Activated T-cell treated with anti-CD3 and anti-CD28 coated beads, Interleukin-2, amount 50 U/mL, for 48 hours (primary cell): ENCODE results near the gene FOXA3.

ENCODE experiments used
- DNase-seq, 2 experiments: peaks; one replicate each; pipeline ENCODE4 v3.0.0-alpha.2; 2020

The FOXA3 gene

GRCh38 chr19:45863840-45864628, at the start of gene FOXA3:
TSS of gene FOXA3 (plus strand) at chr19:45864326. CDS start at chr19:45864457, 131 bp downstream.
- peak; percentile 73 to 81 for DNase-seq

- no peak for DNase-seq
These were observed 49.2 kb upstream of the FOXA3 start, which contains the start of gene RSPH6A for GRCh38 chr19:45814851-45815480. TSS of gene RSPH6A (minus strand) at chr19:45815308. CDS start at chr19:45815176, 132 bp downstream.

GRCh38 chr19:45815481-45816216, 48.5 kb upstream of the FOXA3 start:
- no peak for DNase-seq

GRCh38 chr19:45816236-45817009, 47.7 kb upstream of the FOXA3 start:
- no peak for DNase-seq

- DNase-seq, result peak; percentile 98
These were observed 47.0 kb upstream of the FOXA3 start for GRCh38 chr19:45817010-45817724.

DNA sequence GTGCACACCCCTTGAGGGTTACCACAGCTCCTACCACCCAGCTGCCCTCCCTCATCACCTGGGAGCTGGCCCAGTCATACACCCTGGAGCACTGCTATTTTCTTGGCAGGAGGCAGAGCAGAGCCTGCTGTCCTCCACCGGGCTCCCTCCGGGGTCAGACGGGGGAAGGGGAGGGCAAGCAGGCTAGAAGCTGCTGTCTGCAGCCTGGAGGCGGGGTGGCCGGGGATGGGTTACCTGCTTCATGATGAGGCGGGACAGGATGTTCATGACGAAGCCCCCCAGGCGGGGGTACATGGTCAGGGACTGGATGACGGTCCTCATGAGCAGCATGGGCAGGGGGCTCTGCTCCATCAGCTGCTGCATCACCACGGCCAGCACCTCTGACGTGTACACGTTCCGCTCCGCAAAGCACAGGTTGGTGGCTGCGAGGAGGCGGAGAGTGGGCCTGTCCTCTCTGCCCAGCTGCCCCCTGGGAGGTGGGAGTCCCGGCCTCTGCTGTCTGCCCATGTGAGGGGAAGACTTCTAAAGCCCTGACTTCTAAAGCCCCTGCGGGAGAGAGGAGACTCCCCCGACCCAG, 46.3 kb upstream of the FOXA3 start:
- DNase-seq, result no peak

DNA sequence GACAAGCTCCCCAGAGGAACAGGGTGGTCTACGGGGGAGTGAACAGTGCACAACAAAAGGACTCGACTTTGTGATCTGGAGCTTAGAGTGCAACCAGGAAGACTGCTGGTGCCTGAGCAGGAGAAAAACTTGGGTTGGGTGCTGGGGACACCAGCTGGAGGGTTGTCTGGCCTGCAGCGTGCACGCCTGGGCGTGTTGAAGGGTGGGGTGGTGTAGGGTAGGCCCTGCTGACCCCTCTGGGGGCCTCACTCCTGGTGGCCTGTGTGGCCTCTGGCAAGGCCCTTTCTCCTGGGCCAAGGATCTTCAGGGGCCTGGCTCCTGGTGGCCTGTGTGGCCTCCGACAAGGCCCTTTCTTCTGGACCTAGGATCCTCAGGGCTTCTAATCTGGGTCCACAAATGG, 44.4 kb upstream of the FOXA3 start:
- no peak for DNase-seq

DNA sequence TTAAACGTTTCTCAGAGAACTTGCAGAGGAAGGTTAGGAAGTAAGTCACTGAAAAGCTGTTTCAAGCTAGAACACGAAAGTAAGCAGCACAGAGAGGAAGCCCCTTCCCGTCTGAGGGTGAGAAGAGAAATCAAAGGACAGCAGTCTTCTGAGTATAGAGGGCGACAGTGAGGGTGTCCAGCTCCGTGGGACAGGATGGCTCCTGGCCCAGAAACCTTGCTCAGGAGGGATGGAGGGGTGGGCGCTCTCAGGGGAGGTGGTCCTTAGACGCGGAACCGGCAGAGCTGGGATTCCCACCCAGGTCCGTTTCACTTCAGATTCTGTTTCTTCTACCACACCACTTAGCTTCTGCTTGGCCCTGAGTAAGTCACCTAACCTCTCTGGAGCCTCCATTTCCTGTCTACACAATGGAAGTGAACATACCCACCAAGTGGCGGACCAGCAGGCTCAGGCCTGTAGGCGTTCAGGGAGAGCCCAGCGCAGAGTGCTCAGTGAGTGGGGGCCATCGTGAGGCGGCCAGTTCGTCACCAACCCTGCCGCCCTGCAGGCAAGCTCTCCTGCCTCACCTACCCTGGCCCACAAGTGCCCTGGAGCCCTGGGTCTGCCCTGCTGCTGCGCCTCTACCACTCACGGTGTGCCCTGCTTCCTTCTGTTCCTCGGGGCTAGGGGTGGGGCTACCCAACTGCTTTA, 43.6 kb upstream of the FOXA3 start:
- no peak for DNase-seq

GRCh38 chr19:45821103-45821521, 43.0 kb upstream of the FOXA3 start:
- no peak for DNase-seq

DNA sequence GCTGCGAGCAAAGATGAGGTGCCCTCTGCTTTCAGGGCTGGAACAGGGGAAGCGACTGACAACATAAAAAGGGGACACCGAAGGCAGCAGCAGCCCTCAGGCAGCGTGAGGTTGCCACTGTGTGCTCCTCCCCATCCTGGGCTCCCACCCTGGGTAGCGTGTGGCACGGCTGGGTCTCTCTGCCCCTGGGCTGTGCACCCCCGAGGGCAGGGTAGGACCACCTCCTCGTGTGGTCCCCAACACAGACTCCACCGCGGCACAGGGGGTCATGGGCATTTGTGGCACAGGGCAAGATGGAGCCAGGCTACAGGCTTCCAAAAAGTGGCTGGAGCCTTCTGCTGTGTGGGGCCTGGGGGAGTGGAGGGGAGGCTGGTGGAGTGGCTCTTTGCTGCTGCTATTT, 42.6 kb upstream of the FOXA3 start:
- DNase-seq, result no peak

GRCh38 chr19:45822716-45823115, 41.4 kb upstream of the FOXA3 start:
- no peak for DNase-seq

DNA sequence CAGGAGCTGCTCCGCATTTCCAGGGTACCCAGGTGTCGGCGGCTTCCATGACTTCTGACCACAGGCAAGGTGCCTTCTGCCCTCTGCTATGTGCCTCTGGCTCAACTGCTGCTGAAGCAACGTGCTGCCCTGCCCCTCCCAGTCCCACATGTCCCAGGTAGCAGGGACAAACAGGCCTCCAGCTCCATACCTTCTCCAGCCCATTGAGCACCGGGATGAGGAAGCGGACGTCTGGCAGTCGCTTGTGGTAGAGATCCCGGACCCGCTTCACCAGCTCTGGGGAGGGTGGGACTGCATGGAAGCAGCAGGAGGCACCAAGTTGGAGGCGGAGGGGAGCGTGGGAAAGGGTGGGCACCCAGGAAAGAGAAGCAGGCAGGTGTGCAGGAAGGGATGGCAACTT, 40.9 kb upstream of the FOXA3 start:
- no peak for DNase-seq

DNA sequence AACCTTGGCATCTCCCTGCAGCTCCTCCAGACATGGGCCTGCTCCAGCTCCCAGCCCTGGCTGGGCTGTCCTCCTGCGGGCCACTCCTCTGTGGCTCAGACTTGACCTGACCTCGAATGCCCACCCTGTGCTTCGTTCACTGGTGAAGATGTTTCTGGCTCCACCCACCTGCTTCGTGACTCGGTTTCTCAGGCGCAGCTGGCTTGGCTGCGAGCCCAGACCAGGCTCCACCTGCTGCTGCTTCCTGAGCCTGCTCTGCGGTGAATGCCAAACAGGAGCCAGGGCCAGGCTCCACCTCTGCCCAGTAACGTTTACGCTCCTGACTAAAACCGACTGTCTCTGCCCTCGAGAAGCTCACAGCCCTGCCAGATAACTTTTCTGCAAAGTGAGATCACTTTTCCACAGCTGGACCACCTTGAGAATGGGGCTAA, 40.1 kb upstream of the FOXA3 start:
- no peak for DNase-seq

DNA sequence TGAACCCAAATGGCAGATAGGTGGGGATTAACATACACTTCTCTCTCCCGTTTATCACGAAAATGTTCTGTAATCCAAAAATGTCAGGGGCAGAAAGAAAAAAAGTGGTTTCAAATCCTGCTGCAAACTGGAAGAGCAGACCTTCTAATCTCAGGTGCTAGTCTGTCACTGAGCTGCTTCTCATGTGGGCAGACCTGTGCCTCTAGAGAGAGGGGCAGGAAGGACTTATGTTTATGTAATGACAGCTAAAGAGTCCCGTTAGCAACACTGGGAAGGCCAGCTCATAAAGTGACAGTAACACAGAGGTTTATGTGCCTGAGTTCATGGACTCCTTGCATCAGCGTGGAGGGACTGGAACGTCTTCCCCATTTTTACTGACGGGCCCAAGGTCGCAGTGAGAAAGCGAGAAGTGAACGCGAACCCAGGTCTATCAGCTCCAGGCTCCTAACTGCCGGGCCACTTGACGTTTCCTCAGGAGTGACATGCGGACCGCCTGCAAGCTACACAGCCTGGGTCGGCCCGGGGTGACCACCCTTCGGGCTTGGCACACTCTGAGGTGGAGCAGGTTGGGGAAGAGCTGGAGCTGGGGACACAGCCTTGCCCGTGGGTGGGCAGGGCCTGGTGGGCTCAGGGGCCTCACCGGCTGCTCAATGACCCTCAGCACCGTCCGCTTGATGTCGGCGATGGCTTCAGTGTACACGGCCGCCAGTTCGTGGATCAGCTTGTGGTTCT, 39.4 kb upstream of the FOXA3 start:
- DNase-seq, result no peak

DNA sequence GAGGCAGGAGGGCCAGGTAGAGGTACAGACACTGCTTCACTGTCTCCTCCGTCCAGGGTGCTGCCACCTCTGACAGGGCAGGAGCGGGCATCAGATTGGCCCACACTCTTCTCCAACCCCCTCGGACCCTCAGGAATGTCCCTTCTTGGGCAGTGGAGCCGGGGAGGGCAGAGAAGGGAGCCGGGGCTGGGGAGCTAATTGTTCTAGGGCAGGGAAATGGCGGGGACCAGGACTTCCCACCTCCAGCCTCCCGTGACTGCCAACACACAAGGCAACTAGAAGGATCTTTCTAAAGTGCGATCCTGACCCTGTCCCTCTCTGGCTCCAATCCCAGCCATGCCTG, 38.9 kb upstream of the FOXA3 start:
- DNase-seq, result no peak

DNA sequence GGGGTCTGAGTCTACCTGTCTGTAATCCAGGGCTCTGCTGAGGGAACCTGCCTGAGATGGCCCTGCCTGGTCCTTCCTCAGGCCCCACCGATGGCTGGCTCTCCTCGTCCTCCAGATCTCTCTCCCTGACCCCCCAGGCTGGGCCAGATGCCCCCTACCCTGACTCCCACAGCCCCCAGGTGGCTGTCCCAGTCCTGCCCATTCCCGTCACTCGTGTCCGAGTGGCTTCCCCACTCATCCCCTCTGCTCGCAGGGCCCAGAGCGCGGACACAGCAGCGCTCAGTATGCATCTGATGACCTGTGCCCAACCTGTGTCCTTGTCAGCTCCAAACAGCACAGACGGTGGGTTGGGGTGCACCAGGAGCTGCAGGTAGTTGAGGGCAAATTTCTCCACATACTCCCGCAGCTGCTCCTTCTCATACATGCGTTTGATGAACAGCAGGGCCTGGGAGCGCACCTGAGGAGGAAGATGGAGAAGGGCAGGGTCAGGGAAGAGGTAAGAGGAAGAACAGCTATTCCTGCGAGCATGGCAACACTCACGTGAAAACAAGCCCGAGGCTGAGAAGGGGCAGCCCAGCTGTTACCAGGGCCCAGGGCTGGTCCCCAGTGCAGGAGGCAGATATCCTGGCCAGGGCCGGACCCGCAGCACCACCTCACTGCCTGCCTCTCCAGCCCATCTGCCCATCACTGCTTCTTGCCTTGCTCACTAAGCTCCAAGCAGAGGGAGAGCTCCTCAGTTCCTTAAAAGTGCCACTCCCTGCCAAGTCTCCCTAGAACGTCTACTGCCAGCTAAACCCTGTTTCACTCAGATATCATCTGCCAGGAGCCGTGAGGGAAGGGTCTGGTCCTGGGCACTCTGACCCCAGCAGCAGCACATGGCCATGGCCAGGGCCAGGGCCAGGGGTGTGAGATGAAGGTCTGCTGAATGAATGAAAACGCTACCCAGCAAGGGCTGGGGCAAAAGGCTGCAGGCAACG, 37.9 kb upstream of the FOXA3 start:
- no peak for DNase-seq

DNA sequence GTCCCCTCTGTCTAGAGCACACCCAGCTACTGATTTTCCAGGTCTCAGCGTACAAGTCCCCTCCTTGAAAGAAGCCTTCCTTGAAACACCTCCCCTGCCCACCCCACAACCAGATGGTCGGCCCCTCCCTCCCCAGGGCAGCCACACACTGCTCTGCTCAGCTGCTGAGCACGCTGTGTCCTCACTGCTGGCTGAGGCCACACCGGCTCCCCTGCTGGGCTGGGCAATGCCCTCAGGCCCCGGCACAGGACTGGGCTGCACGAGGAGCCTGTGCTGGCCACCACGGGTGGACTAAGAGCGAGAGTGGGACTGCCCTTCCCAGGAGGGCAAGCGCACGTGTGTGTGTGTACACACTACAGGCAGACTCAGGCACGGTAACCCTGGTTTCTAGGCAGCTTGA, 37.2 kb upstream of the FOXA3 start:
- no peak for DNase-seq

DNA sequence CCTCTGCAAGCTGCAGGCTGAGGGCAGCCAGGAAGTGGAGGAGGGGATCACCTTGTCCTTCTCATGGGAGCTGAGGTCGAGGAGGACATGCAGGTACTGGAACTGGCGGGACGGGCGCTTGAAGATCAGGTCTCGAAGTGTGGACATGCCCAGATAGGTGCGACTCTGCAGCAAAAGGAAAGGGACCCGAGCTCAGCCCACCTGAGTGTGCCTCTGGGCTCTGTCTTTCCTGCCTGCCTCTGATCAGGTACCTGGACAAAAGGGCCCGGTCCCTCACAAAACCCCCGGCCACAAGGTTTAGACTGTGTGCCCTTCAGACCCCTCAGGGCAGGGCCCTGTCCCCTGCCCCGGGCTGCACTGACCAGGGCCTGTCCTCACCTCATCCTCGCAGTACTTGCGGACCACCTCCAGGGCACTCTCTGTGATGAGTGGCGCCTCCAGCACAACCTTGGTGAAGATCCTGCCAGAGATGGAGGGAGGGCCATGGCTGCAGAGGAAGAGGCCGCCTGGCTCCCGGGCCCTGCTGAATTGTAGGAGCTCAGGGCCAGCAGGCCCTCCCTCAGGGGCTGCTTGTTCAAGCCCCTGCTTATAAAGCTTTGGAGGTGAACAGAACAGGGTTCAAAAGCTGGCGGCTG, 36.5 kb upstream of the FOXA3 start:
- DNase-seq, result no peak

GRCh38 chr19:45828523-45828922, 35.6 kb upstream of the FOXA3 start:
- DNase-seq, result no peak
